ENCODE measurements around the gene TMEM218. TPM values are rescaled to one million over a fixed set of nuclear protein-coding genes. Genes with fewer than 3 reads are reported as not detected.

TMEM218 gene
- total and polyA plus RNA-seq, 10 of the 15 experiments (the other 5 are each of a cell fraction or from before 2014, with no cell fraction given): 11.2 to 50.3 (median 28.8) TPM

- Histone ChIP-seq H3K79me2 (ENCODE audit: control insufficient read depth, insufficient read depth, low read length) (no peaks in the 10 kb centered on the region), H3K4me2 (ENCODE audit: control insufficient read depth, insufficient read depth) (no peak overlapping the region), H3K9me3 (replicated peaks; ENCODE audit: control insufficient read depth, insufficient read depth, low read length) (no peaks in the 10 kb centered on the region), H3K36me3 (ENCODE audit: control insufficient read depth in 2 of 2, insufficient read depth in 2 of 2, low read length in 1 of 2) (no peaks in the 10 kb centered on the region), H3K27me3 (replicated peaks in 1 of 2; ENCODE audit: control insufficient read depth in 2 of 2, insufficient read depth in 2 of 2, low read length in 1 of 2) (no peaks in the 10 kb centered on the region; a peak in 1 of 4 replicates), H4K20me1 (ENCODE audit: control insufficient read depth, insufficient read depth) (no peaks in the 10 kb centered on the region), H3K4me1 (ENCODE audit: control insufficient read depth, insufficient read depth, low read length) (no peaks in the 10 kb centered on the region), H3K27ac (ENCODE audit: control insufficient read depth, insufficient read depth) (no peak overlapping the region), H3K9ac (ENCODE audit: control insufficient read depth, insufficient read depth, low read length) (no peak overlapping the region), H2AFZ (ENCODE audit: control insufficient read depth, low read depth, low read length) (no peak overlapping the region), H3K4me3 (no peak overlapping the region)
- ChIA-PET POLR2A (no interaction called here), SMC1A (ENCODE audit: uncharacterized antibody, unreplicated experiment) (interaction anchor here (0.9 kb wide), 1 partner anchor 20 kb away, joined by 3 read pairs; no protein-coding TSS in a partner anchor), CTCF (interaction anchor here (1.0 kb wide), 1 partner anchor 167 kb away, joined by 3 read pairs; no protein-coding TSS in a partner anchor), RAD21 (ENCODE audit: unreplicated experiment) (interaction anchor here (1.2 kb wide), 1 partner anchor 10 kb away, joined by 3 read pairs; no protein-coding TSS in a partner anchor)
- DNase-seq (ENCODE audit: low read depth, low spot score) (no peak), ATAC-seq (no peak), FAIRE-seq (no peak)
- BruUV-seq (replicated peaks): no TSS peak
- intact Hi-C loops (cut with micrococcal nuclease; ENCODE audit: unreplicated experiment): no loop called here
- no peak for TF ChIP-seq SRF (IDR thresholded peaks at IDR 0.05; ENCODE audit: low read depth in 2 of 2, low read length in 2 of 2)
- no peak for TF ChIP-seq POLR2AphosphoS2 (IDR thresholded peaks at IDR 0.05; ENCODE audit: low read depth, low read length)
- no peak for TF ChIP-seq RAD51 (IDR thresholded peaks at IDR 0.05)
- TF ChIP-seq TARDBP (IDR thresholded peaks at IDR 0.05; ENCODE audit: borderline replicate concordance): no peak
- TF ChIP-seq, protein P1, sequence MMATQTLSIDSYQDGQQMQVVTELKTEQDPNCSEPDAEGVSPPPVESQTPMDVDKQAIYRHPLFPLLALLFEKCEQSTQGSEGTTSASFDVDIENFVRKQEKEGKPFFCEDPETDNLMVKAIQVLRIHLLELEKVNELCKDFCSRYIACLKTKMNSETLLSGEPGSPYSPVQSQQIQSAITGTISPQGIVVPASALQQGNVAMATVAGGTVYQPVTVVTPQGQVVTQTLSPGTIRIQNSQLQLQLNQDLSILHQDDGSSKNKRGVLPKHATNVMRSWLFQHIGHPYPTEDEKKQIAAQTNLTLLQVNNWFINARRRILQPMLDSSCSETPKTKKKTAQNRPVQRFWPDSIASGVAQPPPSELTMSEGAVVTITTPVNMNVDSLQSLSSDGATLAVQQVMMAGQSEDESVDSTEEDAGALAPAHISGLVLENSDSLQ (IDR thresholded peaks at IDR 0.05): no peak
- TF ChIP-seq TAF1 (IDR thresholded peaks at IDR 0.05; ENCODE audit: borderline replicate concordance, low read depth, low read length): no peak
- TF ChIP-seq, protein P2, sequence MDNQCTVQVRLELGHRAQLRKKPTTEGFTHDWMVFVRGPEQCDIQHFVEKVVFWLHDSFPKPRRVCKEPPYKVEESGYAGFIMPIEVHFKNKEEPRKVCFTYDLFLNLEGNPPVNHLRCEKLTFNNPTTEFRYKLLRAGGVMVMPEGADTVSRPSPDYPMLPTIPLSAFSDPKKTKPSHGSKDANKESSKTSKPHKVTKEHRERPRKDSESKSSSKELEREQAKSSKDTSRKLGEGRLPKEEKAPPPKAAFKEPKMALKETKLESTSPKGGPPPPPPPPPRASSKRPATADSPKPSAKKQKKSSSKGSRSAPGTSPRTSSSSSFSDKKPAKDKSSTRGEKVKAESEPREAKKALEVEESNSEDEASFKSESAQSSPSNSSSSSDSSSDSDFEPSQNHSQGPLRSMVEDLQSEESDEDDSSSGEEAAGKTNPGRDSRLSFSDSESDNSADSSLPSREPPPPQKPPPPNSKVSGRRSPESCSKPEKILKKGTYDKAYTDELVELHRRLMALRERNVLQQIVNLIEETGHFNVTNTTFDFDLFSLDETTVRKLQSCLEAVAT (IDR thresholded peaks at IDR 0.05): no peak
- TF ChIP-seq CEBPB (IDR thresholded peaks at IDR 0.05; ENCODE audit: borderline replicate concordance in 1 of 2, low read depth in 2 of 2, low read length in 2 of 2): no peak
- no peak for TF ChIP-seq CHD2 (IDR thresholded peaks at IDR 0.05; ENCODE audit: borderline replicate concordance, low read depth, low read length)
- TF ChIP-seq SUZ12 (IDR thresholded peaks at IDR 0.05; ENCODE audit: unreplicated experiment): no peak
- 0% methylated on average over 1 of the region's 1 CpG for WGBS (ENCODE audit: insufficient coverage, insufficient replicate concordance, low lambda C conversion rate, missing lambda C conversion rate)
- in situ Hi-C loops (cut with MboI): no loop called here
Observed at GRCh38 chr11:125132071-125132470, 20.6 kb upstream of the TMEM218 start.
